Tibial artery (tissue), 4 donors: Measurements from ENCODE around the gene CRY2.

ENCODE experiments used
- DNase-seq, 2 donors: peaks; one replicate each; pipeline ENCODE4 v3.0.0-alpha.2; 2019
- H3K27ac ChIP-seq, 2 donors: fragments of 200-600 bp; sonication (generic) in 1 of 2; 1 replicate in 1 of 2; 2 replicates in 1 of 2; pipeline ENCODE4 v1.5.1; 2018 to 2019; ENCODE audit warnings: mild to moderate bottlenecking in 1 of 2
- H3K27me3 ChIP-seq, 2 donors: fragments of 200-600 bp; sonication (generic) in 1 of 2; one replicate each; pipeline versions ENCODE4 v1.5.1 to v1.6.0; 2016 to 2019
- H3K36me3 ChIP-seq, 3 donors: fragments of 200-600 bp; sonication (generic) in 2 of 3; one replicate each; pipeline ENCODE4 v1.5.1; 2016 to 2019; ENCODE audit warnings: mild to moderate bottlenecking in 2 of 3
- H3K4me1 ChIP-seq, 4 donors: fragments of 200-600 bp; sonication (generic) in 2 of 4; 1 replicate in 3 of 4; 2 replicates in 1 of 4; pipeline ENCODE4 v1.5.1; 2016 to 2019
- H3K4me3 ChIP-seq, 2 donors: fragments of 200-600 bp; sonication (generic) in 1 of 2; 1 replicate in 1 of 2; 2 replicates in 1 of 2; pipeline ENCODE4 v1.5.1; 2018 to 2019; ENCODE audit warnings: mild to moderate bottlenecking in 2 of 2
- H3K9me3 ChIP-seq, 3 donors: fragments of 200-600 bp; sonication (generic) in 1 of 3; one replicate each; pipeline ENCODE4 v1.5.1; 2016 to 2019
- intact Hi-C: fragments of 100-400 bp; cut with DNase I; formaldehyde crosslinking; loops from one replicate; pipeline ENCODE4 v1.15.0; 2023; ENCODE audit warnings: low total_unique reads
- TF ChIP-seq, protein P1 (sequence below), 2 experiments: fragments of 200-600 bp in 1 of 2; fragments of 450-650 bp in 1 of 2; IDR thresholded peaks; one replicate each; pipeline ENCODE4 v1.5.1; 2017 to 2019; ENCODE audit warnings: antibody characterized with exemption in 2 of 2, mild to moderate bottlenecking in 1 of 2, moderate library complexity in 1 of 2

The CRY2 gene

DNA sequence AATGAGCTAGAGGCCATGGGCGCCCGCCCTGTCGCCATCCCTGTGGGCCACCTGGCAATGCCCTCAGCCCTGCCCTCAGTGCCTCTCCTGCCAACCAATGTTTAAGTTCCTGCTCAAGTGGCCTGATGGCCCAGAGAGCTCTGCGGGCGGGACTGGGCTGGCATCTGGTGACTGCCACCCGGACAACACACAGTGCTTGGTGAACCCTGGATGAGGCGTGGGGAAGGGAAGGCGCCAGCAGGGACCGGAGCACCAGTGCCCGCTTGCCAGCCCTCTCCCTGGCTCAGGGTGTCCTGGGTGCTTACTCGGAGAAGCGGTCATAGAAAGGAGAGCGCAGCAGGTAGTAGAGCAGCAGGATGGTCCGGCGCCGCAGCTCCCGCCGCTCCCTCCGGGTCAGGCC lies 66.2 kb downstream of the CRY2 start:
- H3K27ac ChIP-seq, result no peak overlapping the region
- TF ChIP-seq, protein P1, sequence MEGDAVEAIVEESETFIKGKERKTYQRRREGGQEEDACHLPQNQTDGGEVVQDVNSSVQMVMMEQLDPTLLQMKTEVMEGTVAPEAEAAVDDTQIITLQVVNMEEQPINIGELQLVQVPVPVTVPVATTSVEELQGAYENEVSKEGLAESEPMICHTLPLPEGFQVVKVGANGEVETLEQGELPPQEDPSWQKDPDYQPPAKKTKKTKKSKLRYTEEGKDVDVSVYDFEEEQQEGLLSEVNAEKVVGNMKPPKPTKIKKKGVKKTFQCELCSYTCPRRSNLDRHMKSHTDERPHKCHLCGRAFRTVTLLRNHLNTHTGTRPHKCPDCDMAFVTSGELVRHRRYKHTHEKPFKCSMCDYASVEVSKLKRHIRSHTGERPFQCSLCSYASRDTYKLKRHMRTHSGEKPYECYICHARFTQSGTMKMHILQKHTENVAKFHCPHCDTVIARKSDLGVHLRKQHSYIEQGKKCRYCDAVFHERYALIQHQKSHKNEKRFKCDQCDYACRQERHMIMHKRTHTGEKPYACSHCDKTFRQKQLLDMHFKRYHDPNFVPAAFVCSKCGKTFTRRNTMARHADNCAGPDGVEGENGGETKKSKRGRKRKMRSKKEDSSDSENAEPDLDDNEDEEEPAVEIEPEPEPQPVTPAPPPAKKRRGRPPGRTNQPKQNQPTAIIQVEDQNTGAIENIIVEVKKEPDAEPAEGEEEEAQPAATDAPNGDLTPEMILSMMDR (IDR thresholded peaks at IDR 0.05), result no peak
- intact Hi-C loops, result no loop called here
- H3K4me1 ChIP-seq, result peaks cover 0 to 23% (median 13%) of the 10 kb centered on the region in 4 donors
- peaks cover 40 to 73% (median 60%) of the 10 kb centered on the region in 3 donors for H3K36me3 ChIP-seq
- no peaks in the 10 kb centered on the region for H3K9me3 ChIP-seq
- DNase-seq, result no peak
- no peaks in the 10 kb centered on the region for H3K27me3 ChIP-seq
- no peak overlapping the region for H3K4me3 ChIP-seq

DNA sequence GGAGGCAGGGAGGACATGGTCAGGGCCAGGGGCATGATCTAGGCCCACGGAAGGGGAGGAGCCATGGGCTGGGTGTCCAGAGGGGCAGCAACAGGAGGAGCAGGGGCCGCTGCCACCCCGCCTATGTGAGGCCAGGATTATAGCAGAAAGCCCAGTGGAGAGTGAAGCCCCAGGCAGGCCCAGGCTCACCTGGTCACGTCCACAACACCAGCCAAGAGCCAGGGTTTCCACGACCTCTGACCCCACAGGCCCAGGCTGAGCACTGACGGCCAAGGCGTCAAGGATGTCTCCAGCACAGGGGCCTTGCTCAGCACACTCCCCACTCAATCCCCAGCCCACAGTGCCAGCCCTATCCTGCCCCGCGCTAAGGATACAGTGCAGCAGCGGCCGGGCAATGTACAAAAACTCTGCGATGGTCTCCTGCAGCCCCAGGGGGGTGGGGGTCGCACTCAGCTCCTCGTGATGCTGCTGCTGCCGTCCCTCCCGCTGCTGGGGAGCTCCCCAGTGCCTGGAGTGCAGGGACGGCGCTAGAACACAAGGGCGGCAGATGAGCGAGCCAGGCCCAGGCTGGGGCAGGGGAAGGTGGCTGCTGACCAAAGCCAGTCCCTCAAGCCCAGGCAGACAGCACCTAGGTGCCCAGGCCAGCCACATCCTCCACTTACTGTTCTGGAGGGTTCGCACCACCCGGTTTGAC lies 66.8 kb downstream of the CRY2 start:
- intact Hi-C loops, result no loop called here
- peaks cover 40 to 68% (median 60%) of the 10 kb centered on the region in 3 donors for H3K36me3 ChIP-seq
- H3K27me3 ChIP-seq, result no peaks in the 10 kb centered on the region
- TF ChIP-seq, protein P1 (IDR thresholded peaks at IDR 0.05), result no peak
- no peaks in the 10 kb centered on the region for H3K9me3 ChIP-seq
- no peak overlapping the region for H3K4me3 ChIP-seq
- no peak overlapping the region for H3K27ac ChIP-seq
- peaks cover 0 to 29% (median 13%) of the 10 kb centered on the region in 4 donors for H3K4me1 ChIP-seq
- DNase-seq, result no peak

DNA sequence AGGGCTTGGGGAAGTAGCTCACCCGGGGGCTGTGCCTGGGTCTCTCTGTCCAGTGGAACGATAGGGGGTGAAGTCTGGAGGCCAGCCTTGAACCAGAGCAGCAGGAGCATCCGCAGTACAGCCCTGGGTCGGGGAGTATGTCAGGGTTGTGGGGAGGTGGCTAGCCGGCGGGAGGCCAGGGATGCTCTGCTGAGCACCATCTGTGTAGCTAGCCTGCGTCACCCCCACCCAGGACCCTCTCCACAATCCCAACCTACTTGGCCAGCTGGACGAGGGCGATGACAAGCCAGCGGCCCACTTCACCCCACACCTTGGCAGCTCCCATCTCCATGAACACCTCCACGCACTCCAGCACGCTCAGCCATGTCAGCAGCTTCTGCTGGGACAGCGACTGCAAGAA lies 68.2 kb downstream of the CRY2 start:
- H3K27me3 ChIP-seq, result no peaks in the 10 kb centered on the region
- intact Hi-C loops, result loop anchor here (5.0 kb wide), 2 partner anchors 58 to 73 kb away; no protein-coding TSS in a partner anchor
- peaks cover 0 to 31% (median 13%) of the 10 kb centered on the region in 4 donors for H3K4me1 ChIP-seq
- no peaks in the 10 kb centered on the region for H3K9me3 ChIP-seq
- H3K36me3 ChIP-seq, result peaks cover 37 to 54% (median 50%) of the 10 kb centered on the region in 3 donors
- TF ChIP-seq, protein P1 (IDR thresholded peaks at IDR 0.05), result no peak
- no peak overlapping the region for H3K4me3 ChIP-seq
- H3K27ac ChIP-seq, result no peak overlapping the region
- DNase-seq, result no peak

DNA sequence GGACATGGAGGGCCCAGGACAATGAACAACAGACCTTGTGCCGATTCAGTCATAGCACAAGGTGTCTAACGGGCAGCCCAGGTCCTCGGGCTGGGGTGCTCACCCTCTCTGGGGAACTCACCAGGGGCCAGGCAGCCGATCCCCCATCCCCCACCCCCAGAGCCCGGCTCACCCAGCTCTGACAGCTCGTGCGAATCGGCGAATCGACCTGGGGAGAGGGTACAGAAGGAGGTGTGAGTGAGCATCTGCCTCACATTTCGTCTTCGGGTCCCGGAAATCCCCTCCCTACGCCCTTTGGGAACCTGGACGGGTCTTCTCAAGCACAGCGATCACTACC lies 70.0 kb downstream of the CRY2 start:
- Histone ChIP-seq H3K36me3 (peaks cover 23 to 36% (median 32%) of the 10 kb centered on the region in 3 donors), H3K4me3 (peak overlapping the region; percentile 79 to 81), H3K27me3 (peaks cover 5 to 11% of the 10 kb centered on the region in 2 donors), H3K4me1 (peaks cover 4 to 40% (median 18%) of the 10 kb centered on the region in 4 donors), H3K27ac (peak overlapping the region; percentile 87 to 89), H3K9me3 (no peaks in the 10 kb centered on the region)
- TF ChIP-seq, protein P1 (IDR thresholded peaks at IDR 0.05), result no peak
- DNase-seq, result no peak
- intact Hi-C loops, result loop anchor here (5.0 kb wide), 2 partner anchors 60 to 75 kb away; no protein-coding TSS in a partner anchor

DNA sequence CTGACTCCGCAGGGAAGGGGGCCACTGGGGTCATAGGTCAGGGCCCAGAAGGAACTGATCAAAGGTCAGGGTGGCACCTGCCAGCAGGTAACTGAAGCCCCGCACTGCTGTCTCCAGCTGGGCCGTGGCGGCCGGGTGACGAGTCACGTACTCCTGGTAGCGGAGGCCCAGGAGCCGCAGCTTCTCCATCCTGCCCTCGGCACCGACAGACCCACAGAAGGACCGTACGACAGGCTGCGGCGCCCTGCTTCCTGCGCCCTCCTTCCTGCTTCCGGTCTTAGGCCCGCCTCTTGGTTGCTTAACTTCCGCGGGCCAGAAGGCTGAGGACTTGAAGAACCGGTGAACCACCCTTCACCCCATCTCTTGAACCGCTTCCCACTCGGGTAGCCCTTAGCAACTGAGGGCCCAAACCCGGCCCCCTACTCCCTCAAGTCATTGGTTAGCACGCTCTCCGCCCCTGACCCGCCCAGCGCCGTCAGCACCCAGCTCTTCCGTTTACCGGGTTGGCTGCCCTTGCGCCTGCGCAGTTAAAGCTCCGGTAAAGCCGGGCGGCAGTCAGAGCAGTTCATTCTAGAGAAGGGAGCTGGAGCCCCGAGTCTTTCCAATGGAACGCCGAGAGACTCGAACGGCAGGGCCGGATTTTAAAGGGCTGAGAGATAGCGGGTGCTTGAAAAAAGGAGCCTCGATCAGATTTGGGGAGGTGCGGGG lies 70.5 kb downstream of the CRY2 start, which contains the start of gene PEX16:
Gene PEX16 (minus strand): TSS at position 255 of the 708 bp plus-strand sequence. CDS start 66 bp downstream, at position 189.
- peak within 1 kb of the TSS; percentile 79 to 81 for H3K4me3 ChIP-seq
- peak; percentile 98 to 99 for DNase-seq
- peaks cover 19 to 31% (median 27%) of the 10 kb centered on the region in 3 donors for H3K36me3 ChIP-seq
- intact Hi-C loops, result loop anchor here (5.0 kb wide), 2 partner anchors 60 to 75 kb away; no protein-coding TSS in a partner anchor
- H3K9me3 ChIP-seq, result no peaks in the 10 kb centered on the region
- peaks cover 10 to 16% of the 10 kb centered on the region in 2 donors for H3K27me3 ChIP-seq
- TF ChIP-seq, protein P1 (IDR thresholded peaks at IDR 0.05), result no peak
- peak within 1 kb of the TSS; percentile 87 to 89 for H3K27ac ChIP-seq
- peaks cover 10 to 45% (median 23%) of the 10 kb centered on the region in 4 donors for H3K4me1 ChIP-seq
